HL-60 (cell line): Measurements from ENCODE around the gene OR52H1.
A peak's percentile ranks its signal among the peaks of the same experiment; 100 is the strongest.

Source experiments
- DNase-seq, 2 experiments: peaks; one replicate each; pipeline ENCODE4 v3.0.0-alpha.2; 2010 to 2020; ENCODE audit warnings: low read depth in 1 of 2, low spot score in 1 of 2
- H3K27ac ChIP-seq: fragments of 250-450 bp; sonication (Bioruptor Pico); replicated peaks from 2 replicates; pipeline ENCODE4 v1.5.1; 2020; ENCODE audit warnings: mild to moderate bottlenecking, moderate library complexity
- H3K27me3 ChIP-seq: fragments of 250-450 bp; sonication (Bioruptor Pico); 2 replicates; pipeline ENCODE4 v1.5.1; 2021; ENCODE audit warnings: mild to moderate bottlenecking, moderate library complexity; ENCODE audit not compliant: insufficient read depth, poor library complexity, severe bottlenecking
- H3K4me3 ChIP-seq: replicated peaks from 2 replicates; pipeline ENCODE4 v1.5.1; 2011; ENCODE audit warnings: mild to moderate bottlenecking, control low read depth, low read length; ENCODE audit not compliant: insufficient read depth
- GABPA ChIP-seq: IDR thresholded peaks from 2 replicates; pipeline ENCODE4 v1.6.1; 2012; ENCODE audit warnings: low read depth
- POLR2AphosphoS5 ChIP-seq: IDR thresholded peaks from 2 replicates; pipeline ENCODE4 v1.6.1; 2012; ENCODE audit warnings: low read depth
- SPI1 ChIP-seq: IDR thresholded peaks from 2 replicates; pipeline ENCODE4 v1.6.1; 2012; ENCODE audit warnings: low read depth, mild to moderate bottlenecking, borderline replicate concordance
- long read RNA-seq: library from polyadenylated mRNA; unstranded; transcript quantifications from one replicate; pipeline ENCODE4 v2.0.0, GENCODE V29; 2020
- TF ChIP-seq, protein P1 (sequence below): IDR thresholded peaks from 2 replicates; pipeline ENCODE4 v1.6.1; 2012; ENCODE audit warnings: low read depth; ENCODE audit not compliant: insufficient replicate concordance
- TF ChIP-seq, protein P2 (sequence below): IDR thresholded peaks from one replicate; pipeline ENCODE4 v1.5.1; 2011; ENCODE audit warnings: low read length, control low read depth, inconsistent platforms; ENCODE audit not compliant: insufficient read depth

OR52H1 gene
- long read RNA-seq: 0 reads

DNA sequence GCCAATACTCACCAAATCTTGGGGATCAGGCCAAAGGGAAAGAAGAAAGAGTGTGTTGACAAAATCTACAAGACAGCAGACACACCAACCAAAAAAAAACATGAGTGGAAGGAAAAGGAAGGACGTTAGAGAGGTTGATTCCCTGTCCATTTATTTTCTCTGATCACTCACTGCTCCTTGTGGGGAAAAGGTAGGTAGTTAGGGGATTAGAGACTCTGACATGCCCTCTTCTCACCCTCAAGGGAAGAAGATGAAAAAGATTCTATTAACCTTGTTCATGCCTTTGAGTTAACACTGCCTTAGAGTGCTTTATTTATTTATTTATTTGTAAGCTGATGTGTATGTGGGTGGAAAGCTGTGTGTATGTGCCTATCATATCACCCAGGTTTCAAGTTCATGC, at the start of gene OR52H1:
TSS of gene OR52H1 (minus strand) at position 101 of the 400 bp plus-strand sequence. CDS start 3,035 bp downstream, outside the sequence.
- TF ChIP-seq, protein P1, sequence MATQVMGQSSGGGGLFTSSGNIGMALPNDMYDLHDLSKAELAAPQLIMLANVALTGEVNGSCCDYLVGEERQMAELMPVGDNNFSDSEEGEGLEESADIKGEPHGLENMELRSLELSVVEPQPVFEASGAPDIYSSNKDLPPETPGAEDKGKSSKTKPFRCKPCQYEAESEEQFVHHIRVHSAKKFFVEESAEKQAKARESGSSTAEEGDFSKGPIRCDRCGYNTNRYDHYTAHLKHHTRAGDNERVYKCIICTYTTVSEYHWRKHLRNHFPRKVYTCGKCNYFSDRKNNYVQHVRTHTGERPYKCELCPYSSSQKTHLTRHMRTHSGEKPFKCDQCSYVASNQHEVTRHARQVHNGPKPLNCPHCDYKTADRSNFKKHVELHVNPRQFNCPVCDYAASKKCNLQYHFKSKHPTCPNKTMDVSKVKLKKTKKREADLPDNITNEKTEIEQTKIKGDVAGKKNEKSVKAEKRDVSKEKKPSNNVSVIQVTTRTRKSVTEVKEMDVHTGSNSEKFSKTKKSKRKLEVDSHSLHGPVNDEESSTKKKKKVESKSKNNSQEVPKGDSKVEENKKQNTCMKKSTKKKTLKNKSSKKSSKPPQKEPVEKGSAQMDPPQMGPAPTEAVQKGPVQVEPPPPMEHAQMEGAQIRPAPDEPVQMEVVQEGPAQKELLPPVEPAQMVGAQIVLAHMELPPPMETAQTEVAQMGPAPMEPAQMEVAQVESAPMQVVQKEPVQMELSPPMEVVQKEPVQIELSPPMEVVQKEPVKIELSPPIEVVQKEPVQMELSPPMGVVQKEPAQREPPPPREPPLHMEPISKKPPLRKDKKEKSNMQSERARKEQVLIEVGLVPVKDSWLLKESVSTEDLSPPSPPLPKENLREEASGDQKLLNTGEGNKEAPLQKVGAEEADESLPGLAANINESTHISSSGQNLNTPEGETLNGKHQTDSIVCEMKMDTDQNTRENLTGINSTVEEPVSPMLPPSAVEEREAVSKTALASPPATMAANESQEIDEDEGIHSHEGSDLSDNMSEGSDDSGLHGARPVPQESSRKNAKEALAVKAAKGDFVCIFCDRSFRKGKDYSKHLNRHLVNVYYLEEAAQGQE: no peak
- TF ChIP-seq, protein P2, sequence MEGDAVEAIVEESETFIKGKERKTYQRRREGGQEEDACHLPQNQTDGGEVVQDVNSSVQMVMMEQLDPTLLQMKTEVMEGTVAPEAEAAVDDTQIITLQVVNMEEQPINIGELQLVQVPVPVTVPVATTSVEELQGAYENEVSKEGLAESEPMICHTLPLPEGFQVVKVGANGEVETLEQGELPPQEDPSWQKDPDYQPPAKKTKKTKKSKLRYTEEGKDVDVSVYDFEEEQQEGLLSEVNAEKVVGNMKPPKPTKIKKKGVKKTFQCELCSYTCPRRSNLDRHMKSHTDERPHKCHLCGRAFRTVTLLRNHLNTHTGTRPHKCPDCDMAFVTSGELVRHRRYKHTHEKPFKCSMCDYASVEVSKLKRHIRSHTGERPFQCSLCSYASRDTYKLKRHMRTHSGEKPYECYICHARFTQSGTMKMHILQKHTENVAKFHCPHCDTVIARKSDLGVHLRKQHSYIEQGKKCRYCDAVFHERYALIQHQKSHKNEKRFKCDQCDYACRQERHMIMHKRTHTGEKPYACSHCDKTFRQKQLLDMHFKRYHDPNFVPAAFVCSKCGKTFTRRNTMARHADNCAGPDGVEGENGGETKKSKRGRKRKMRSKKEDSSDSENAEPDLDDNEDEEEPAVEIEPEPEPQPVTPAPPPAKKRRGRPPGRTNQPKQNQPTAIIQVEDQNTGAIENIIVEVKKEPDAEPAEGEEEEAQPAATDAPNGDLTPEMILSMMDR: no peak
- TF ChIP-seq POLR2AphosphoS5: no peak
- no peak for TF ChIP-seq SPI1
- TF ChIP-seq GABPA: no peak
- H3K27ac ChIP-seq: no peak within 1 kb of the TSS

DNA sequence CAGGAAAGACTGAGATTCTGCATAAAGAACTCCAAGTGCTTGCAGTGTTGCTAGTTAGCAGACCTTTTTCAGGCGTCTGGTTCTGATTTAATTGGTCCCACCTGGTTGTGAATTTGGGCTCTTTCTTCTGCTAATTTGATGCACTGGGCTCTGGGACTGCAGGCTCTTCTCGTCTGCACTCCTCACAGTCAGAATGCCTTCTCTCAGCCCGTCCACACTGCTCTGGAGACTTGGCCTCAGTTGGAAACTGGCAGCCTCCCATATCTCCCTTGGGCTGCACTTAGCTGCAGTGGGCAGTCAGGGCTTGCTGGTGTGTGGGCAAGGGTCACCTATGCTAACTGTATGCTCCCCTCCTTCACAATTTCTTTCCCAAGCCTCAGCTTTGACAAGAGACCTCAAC, 49.6 kb upstream of the OR52H1 start:
- DNase-seq: no peak

More for the DNA sequence above, at the start of gene OR52H1:
- DNase-seq: no peak
- H3K4me3 ChIP-seq: no peak within 1 kb of the TSS
- H3K27me3 ChIP-seq: no peaks in the 10 kb centered on the region

DNA sequence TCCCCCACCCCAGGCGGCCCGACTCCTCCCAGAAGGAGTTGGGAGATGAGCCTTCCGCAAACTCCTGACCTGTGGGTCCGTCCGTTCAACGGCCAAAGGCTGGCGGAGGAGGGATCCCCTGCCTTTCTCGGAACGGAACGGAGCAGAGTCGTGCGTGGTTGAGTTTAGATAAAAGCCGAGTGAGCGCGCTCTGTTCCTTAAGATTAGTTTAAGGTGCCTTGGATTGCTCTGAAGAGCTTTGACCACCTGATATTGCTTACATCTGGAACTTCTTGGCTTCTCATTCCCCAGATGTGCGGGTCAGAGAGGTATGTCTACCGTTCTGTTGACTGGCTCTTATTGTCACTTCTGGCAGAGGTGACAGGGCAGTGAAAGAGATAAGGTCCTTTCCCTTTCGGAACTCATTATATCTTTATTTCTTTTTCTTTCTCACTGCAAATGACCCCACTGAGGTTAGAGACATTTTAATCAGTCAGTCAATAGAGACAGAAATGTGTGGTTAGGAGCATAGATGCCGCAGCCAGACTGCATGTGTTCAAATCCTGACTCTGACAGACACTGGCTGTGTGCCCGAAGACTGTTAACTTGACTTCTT, 48.4 kb upstream of the OR52H1 start, which contains the start of gene TRIM6:
TSS of gene TRIM6 (plus strand) at position 31 of the 595 bp plus-strand sequence. CDS start at position 292, 261 bp downstream.
- Histone ChIP-seq H3K27me3 (no peaks in the 10 kb centered on the region), H3K4me3 (peak within 1 kb of the TSS; percentile 42), H3K27ac (peak within 1 kb of the TSS; percentile 52)
- TF ChIP-seq POLR2AphosphoS5: no peak
- TF ChIP-seq, protein P2: no peak
- no peak for TF ChIP-seq SPI1
- TF ChIP-seq, protein P1: no peak
- TF ChIP-seq GABPA: no peak
- peak; percentile 28 to 59 for DNase-seq

More for the DNA sequence above, 49.6 kb upstream of the OR52H1 start:
- TF ChIP-seq, protein P1: no peak
- TF ChIP-seq, protein P2: no peak
- Histone ChIP-seq H3K27ac (no peak overlapping the region), H3K27me3 (no peaks in the 10 kb centered on the region), H3K4me3 (no peak overlapping the region)
